HTERT RPE-1 (cell line): Measurements from ENCODE around the gene ALG6.

Experiments
- in situ Hi-C: fragments of 300-500 bp; cut with MboI; formaldehyde crosslinking; loops from 4 replicates; pipeline ENCODE4 v1.14.3; 2020; ENCODE audit warnings: low sequenced_read_pairs

The ALG6 gene

DNA sequence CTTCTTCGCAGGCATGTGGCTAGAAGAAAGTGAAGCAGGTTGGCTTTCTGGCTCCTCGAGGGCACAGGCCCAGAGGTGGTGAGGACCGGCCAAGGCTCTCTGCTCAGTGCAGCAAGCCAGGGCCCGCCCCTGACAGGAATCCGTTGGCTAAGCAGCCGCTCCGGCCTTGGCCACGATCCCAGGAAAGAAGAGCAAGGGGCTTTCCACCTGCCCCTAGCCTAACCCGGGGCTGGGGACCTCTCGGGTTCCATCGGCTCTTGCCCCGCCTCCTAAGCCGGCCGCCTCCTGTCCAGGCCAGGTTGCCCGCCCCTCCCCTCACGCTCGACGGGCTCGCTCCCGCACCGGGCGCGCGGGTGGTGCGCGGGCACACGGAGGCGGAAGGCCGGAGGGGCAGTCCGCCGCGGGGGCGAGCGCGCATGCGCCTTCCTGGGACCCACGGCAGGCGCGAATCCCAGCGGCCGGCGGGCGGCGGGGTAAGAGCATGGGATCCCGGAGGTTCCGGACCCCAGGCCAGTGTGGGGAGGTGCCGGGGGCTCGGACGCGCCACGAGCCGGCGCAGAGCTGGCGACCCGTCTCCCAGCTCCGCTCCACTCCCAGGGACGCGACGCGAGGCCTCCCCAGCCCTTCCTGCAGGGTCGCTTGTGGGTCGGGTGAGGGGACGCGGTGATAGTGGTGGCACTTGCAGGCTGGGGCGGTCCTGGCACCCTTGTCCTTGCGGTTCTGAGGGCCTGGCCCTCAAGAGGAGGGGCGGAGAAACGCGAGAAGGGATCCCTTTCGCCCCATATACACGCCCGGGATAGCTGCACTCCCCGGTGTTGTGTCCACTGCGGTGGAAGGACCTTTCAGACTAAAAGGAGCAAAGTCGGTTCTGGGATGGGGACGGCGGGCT, at the start of gene ALG6:
Gene ALG6, plus strand, starts transcription at position 413 of the 889 bp plus-strand sequence. CDS start 3,351 bp downstream, outside the sequence.
- in situ Hi-C loops: no loop called here

DNA sequence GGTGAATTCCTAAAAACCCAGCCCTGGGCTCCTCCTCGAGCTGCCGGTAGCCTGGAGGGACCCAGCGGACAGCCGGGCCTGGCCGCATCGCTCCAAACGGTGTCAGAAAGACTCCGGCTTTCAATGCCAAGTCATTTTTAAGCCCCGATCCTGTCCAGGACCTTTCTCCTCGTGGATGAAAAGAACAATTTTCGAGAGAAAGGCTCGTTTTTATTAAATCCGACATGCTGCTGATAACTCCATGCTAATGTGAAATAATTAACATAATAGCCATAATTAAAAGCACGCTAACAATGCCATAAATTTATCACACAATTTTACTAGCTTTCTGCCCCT, 49.6 kb upstream of the ALG6 start:
- in situ Hi-C loops: no loop called here

DNA sequence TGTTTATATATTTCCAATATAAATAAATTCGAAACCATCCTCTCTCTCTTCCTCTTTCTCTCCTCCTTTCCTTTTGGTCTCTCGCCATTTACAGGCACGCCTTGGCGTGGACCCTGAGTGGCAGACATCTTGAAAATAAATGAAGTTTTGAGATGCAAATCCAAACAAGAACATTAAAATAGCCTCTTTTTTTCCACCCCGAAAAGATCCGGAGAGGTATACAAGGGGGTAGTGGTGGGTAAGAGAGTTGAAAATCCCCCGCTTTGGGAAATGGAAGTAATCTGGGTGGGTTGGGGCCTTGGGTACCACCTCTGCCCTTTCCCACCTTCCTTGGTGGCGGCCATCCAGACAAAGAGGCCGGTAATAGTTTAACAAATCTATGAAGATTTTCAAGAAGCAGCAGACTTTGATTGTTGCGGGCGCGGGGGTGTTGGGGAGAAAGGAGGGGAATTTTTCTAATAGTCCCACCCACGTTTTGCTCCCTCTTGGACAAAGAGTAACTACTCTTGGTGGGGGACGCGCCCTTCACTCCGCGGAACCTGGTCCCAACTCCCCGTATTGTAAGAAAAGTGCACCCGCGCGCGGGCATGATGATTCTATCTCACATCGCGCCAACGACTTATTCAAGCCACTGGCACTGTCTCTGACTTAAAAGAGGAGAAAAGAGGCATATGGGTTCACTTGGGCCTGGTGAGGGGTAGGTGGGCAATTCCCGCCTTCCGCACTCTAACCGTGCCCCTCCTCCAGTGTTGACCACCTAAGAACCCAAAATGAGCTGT, 49.0 kb upstream of the ALG6 start:
- in situ Hi-C loops: no loop called here

DNA sequence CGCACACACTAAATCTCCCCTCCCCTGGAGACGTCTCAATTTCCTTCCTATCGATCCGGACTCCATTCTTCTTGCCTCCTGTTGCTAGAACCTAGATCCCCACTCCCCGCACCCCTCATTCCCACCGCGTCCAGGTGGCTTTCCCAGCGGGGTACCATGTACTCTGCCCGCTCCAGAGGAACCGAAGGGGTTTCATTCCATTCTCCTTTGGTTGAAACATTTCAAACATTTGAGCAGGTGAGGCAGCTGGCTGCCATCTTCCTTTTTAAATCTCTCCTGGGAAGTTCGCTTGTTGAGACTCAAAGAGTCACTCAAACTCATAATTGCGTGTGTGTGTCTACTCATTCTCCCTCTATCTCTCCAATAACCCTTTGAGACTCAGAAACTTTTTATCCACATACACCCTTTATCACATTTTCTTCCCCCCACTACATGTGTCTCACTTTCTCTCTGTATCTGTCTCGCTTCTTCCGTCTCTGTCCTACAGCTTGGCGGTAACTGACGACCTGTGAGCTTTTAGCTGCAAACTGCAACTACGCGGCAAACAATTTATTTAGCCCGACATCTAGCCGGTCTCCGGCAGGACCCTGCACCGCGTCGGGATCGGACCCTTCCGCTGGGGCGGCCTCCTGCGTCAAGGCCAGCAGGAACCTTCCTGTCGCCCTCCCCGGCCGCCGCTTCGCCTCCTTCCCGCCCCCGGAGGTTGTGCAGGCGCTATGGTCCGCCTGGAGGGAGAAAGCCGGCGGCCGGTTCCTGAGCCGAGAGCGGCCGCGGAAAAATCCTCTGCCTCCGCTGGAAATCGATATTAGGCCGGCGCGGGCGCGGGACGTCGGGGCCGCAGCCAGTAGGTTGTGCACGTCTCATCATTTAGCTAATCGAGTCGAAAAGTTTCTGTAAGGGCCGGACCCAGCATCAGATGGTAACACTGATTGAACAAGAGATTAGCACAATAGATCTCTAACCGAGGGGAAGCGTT, 48.1 kb upstream of the ALG6 start:
- in situ Hi-C loops: no loop called here

DNA sequence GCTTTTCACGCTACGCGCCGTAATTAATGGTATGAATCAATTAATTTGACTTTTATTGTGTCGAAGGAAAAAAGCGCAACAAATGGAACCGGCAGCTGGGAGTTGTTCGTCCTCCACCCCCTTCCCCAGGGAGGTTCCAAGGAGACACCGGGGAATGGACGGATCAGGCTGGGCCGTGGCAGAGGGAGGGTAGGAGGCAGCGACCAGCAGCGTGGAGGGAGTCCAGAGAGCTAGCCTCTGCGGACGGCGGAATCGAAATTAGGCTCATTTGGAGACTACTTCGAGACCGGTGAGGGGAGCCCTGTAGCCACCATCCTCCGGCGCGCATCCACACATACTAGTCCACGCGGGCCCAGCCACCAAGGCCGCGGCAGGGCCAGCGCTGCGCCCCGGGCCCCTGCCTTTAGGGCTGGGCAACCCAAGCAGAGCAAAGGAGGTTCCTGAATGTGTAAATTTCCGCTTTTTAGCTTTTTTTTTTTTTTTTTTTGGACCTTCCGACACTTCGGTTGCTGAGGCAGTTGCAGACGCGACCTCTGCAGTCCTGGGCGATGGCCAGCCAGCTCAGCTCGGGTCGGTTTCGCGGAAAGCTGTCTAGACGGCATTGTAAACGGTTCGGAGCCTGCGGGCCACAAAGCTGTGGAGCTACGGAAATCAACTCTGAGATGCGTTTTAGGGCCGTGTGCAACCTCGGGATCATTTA, 47.3 kb upstream of the ALG6 start:
- in situ Hi-C loops: no loop called here

DNA sequence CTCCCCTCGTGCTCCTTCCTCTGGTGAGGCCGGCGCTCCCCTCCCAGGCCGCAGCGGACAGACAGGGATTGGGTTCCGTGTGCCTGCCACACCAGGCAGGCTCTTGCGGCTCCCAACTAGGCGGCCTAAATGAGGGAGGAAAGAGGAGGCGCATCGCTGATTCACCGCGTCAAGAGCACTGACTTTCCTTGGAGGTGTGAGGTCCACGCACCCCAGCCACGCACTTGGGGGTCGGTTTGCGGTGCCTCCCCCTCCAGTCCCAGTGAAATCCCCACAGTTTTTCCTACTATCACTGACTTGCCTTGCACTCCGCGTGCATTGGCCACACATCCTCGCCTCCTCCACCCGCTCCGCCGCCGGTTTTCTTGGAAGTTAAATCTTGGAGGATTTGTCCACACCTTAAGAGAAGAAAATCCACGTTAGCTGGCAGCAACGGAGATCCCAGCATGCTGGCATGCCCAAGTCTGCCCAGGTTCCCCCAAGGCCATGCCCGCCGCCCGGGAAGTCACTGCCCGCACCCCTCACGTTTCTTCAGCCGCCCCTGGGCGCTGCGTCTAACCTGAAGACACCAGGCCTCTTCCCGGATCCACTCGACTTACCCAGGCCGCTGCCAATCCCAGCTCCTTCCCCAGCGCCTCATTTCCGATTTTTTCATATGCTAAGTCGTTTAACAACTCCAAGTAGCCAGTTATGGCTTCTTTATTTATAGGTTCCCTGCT, 46.2 kb upstream of the ALG6 start:
- in situ Hi-C loops: no loop called here

DNA sequence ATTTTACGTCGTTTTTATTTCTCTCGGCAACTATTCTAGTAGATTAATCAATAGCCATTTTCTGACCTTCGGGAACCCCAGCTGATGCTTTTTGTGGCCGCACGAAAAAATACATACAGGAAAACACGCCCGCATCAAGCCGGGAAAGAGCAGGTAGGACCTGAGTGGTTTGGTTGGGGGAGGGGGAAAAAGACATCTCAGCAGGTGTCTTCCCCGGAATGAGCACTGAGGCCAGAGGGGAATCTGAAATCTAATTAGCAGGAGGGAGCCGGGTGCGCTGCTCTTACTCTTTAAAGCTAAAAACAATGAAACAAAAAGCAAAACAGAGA, 45.7 kb upstream of the ALG6 start:
- in situ Hi-C loops: no loop called here

DNA sequence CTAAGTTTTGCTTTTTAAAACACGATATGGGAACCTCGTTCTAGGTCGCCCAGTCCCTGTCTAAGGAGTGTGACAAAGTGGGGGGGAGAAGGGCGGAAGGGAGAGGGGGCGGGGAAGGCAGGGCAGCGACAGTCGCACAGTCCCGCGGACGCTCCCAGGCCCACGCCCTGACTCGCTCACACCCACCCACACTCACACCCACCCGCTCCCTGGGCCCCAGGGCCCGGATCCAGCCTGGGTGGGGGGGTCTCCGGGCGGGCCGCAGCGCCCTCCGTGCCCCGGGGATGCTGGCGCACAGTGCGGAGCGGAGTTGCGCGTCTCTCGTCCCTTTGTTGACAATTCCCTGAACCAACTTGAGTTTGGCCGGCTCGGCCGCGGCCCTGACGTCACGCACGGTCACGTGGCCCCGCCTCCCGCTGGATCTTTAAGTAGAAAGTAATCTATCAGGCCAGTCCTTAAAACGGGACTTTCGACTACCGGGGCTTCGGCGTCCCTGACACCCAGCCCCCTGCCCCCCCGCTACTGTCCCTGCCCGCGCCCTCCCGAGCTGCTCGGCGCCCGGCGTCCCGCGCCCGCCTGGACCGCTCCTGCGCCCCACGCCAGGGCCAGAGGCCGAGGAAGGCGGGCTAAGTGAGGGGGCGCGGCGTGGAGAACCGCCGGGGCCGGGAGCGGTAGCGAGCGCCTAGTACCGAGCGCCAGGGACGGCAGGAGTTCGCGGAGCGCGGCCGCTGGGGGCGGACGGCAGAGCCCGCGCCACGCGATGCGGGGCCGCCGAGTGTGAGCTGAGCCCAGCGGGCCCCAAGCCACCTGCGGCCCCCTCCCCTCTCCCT, 45.1 kb upstream of the ALG6 start, which contains the start of gene FOXD3:
Gene FOXD3, plus strand, starts transcription at position 454 of the 830 bp plus-strand sequence. CDS start 492 bp downstream, outside the sequence.
- in situ Hi-C loops: no loop called here

DNA sequence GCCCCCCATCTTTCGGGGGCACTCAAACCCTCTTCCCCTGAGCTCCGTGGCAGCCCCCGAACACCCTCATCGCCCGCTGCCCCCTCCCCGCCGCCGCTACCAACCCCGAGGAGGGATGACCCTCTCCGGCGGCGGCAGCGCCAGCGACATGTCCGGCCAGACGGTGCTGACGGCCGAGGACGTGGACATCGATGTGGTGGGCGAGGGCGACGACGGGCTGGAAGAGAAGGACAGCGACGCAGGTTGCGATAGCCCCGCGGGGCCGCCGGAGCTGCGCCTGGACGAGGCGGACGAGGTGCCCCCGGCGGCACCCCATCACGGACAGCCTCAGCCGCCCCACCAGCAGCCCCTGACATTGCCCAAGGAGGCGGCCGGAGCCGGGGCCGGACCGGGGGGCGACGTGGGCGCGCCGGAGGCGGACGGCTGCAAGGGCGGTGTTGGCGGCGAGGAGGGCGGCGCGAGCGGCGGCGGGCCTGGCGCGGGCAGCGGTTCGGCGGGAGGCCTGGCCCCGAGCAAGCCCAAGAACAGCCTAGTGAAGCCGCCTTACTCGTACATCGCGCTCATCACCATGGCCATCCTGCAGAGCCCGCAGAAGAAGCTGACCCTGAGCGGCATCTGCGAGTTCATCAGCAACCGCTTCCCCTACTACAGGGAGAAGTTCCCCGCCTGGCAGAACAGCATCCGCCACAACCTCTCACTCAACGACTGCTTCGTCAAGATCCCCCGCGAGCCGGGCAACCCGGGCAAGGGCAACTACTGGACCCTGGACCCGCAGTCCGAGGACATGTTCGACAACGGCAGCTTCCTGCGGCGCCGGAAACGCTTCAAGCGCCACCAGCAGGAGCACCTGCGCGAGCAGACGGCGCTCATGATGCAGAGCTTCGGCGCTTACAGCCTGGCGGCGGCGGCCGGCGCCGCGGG, 44.2 kb upstream of the ALG6 start:
- in situ Hi-C loops: no loop called here

DNA sequence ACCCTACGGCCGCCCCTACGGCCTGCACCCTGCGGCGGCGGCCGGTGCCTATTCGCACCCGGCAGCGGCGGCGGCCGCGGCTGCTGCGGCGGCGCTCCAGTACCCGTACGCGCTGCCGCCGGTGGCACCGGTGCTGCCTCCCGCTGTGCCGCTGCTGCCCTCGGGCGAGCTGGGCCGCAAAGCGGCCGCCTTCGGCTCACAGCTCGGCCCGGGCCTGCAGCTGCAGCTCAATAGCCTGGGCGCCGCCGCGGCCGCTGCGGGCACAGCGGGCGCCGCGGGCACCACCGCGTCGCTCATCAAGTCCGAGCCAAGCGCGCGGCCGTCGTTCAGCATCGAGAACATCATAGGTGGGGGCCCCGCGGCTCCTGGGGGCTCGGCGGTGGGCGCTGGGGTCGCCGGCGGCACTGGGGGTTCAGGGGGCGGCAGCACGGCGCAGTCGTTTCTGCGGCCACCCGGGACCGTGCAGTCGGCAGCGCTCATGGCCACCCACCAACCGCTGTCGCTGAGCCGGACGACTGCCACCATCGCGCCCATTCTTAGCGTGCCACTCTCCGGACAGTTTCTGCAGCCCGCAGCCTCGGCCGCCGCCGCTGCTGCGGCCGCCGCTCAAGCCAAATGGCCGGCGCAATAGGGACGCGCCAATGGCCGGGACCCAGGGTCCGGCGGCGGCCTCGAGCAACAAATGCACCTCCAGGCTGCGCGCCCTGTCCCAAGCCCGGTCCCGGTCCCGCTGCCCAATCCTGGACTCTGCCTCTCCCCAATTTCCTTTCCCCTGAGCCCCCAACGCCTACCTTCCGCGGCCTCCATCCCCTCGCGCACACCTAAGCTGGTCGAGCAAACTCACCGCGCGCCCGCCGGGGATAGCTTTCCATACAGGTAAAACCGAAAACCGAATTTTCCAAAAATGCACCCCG, 43.3 kb upstream of the ALG6 start:
- in situ Hi-C loops: no loop called here

DNA sequence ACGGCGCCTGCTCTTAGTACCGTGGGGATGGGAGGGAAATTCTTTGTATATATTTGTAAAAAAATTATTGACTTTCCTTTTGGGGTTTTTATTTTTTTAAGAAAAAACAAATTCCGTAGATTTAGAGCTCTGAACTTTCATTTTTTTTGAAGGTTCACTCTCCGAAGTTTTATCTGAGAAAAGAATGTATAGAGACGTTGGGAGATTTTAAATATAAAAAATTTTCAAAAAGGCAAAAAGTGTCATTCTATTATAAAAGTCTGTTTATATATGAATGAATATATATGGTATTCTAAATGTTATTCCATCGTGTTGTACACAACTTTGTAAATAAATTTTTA, 42.7 kb upstream of the ALG6 start:
- in situ Hi-C loops: no loop called here

DNA sequence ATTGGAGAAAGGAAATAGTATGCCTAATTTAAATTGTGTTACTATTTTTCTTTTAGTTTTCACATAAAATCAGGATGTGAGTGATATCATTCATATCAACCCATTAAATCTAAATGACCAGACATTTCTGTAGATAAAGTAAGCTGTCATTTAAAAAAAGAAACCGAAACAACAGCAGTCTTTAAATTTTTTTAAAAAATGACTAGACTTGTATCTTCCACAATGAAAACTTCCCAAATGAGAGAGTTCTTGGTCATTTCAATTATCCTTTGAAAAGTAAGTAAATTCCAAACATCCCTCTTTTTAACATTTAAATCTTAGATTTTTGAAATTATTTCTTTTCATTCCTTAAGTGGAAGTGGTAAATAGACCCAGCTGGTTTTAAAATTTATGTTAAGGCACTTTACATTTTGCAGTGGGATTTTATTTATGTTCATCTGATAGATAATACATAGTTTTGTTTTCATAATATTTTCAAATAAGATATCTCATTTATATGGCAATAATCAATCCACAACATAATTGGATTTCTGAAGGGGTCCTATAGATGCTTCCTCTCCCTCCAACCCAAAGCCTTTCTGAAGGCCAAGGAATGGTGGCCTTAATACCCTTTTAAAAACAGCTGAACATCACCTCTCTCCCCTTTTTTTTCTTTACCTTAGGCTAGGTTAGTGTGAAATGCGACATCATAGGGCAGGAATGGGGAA, 42.0 kb upstream of the ALG6 start:
- in situ Hi-C loops: no loop called here

DNA sequence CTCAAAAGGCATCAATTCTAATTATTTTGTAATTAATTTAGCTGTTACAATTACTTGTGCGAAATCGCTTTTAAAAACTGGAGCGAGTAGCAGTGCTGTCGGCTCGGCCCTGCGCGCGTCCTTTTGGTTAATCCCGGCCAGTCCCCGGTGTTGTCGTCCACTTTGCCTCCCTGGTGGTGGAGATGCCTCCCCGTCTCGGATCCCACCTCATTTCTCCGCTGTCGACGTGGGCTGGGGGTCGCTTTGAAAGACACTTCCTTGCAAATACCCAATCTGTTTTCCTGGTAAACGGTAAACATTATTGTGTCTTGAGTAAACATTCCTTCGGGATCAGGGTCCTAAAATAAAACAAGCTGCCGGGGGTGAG, 41.3 kb upstream of the ALG6 start:
- in situ Hi-C loops: no loop called here

DNA sequence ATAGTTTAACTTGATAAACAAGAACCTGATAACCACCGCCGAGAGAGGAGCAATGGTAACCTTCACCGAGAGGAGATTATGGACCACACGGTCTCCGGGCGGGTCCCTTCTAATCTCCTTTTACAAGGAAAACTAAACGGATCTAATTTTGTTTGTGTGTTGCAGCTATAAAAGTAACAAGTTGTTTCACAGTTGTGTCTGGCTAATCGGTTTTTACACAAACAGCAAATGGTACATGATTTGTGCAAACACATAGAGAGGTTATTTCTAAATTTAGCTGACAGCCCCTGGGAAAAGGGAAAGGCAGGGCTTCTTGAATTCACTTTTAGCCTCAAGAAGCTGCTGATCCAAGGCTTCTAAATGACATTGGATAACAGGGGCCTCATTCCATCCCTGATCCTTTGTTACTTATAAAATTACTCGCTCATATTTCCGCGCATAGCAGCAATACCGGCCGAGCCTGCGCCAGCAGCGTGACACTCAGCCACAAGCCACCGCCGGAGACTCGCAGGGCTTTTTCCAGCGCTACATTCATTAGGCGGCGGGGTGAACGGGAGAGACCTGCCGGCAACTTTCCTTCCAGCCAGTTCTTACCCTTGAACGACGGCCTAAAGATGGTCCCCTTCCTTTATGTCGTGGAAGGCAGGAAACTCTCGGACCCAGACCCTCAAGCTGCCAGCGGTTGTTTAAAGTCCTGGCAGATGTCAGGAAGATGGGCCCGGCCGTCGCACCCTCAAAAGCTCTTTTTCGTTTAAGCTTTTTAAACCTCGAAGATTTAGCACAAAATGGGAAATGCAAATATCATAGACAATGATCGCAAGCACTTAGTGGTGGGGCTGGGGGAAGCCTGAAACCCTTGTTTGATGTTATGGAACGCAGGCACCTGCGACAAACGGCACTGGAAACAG, 40.7 kb upstream of the ALG6 start:
- in situ Hi-C loops: no loop called here

DNA sequence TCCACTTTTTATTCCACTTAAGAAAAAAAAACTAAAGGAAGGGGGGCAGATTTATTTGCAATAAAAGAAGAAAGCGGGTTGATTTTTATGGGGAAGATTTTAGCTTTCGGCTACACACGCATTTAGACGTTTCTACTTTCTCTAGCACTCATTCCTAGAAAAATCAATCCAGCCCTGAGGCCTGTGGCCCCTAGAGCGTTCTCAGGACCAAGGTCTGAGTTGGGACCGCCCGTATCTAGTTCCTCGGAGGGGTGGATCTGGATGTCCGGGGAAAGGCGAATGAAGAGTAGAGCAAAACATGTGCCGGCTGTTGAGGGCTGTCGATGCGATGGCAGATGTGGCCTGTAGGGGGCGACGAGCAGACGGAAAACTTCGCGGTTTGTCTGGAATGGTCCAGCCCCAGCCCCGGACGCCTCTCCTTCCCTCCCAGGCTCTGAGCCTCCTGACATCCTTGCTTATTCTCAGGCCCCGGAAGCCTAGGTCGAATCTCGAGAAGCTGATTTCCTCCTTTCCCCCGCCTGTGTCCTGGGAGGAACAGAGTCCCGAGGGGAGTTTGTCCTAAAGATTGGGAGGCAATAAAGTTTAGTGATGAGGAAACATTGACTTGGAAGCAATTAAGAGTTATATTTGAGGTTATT, 39.9 kb upstream of the ALG6 start:
- in situ Hi-C loops: no loop called here
